Fibroblast of villous mesenchyme (primary cell): ENCODE results near the gene GBE1. TPM values are rescaled to one million over a fixed set of nuclear protein-coding genes. Genes with fewer than 3 reads are reported as not detected.

Source experiments
- DNase-seq: peaks from one replicate; pipeline ENCODE4 v3.0.0-alpha.2; 2010; ENCODE audit warnings: low read depth
- H3K4me3 ChIP-seq: 2 replicates; pipeline ENCODE4 v1.5.1; 2011; ENCODE audit warnings: low read depth, mild to moderate bottlenecking, low read length
- CTCF ChIP-seq: IDR thresholded peaks from 2 replicates; pipeline ENCODE4 v1.5.1; 2012; ENCODE audit warnings: low read depth, mild to moderate bottlenecking, low read length; ENCODE audit not compliant: insufficient read depth
- total RNA-seq: library from RNA; depleted of rRNA; stranded (reverse); fragments of >200 nt; gene quantifications from 2 replicates; pipeline ENCODE4 v1.2.3, GENCODE V29; 2012

GBE1 gene
- total RNA-seq, 1 donor, result 231 TPM

- no peak overlapping the region for H3K4me3 ChIP-seq
- DNase-seq, result peak; percentile 50
- TF ChIP-seq CTCF, result peak; percentile 81
These were observed 94.8 kb downstream of the GBE1 start for GRCh38 chr3:81666502-81667121.

DNA sequence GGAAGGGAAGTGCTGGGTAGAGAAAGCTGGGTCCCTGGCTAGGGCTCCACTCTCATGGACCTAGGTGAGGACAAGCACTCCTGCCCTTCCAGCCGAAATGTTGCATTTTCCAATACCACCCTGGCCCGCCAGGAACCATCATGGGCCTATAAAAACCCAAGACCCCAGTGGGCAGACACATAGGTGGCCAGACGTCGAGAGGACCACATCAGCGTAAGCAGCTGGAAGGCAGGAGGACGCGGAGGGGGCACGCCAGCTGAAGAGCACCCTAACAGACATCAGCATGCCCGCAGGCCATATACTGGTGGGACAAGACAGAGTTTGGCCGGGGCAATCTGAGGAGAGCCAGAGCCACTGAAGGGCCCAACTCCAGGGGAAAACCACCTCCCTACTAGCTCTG is 98.3 kb downstream of the GBE1 start:
- no peak for TF ChIP-seq CTCF
- DNase-seq, result no peak

DNA sequence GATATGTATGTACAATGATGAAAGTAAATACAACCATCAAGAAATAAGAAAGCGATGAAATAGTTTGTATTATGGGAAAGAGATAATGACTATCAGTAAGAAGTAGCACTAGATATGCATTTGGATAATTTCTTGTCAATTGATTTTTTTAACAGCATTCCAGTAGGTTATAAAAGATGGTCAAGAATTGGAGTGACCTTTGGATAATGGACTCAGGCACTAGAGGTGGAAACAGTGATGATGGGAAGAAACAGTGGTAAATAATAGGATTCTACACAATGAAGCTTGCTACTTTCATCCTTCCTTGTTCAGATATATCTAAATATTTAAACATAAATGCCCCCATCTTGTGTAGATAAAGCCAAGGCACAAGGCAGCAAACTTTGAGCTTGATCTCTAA is 101.4 kb downstream of the GBE1 start:
- H3K4me3 ChIP-seq, result no peak overlapping the region
- no peak for TF ChIP-seq CTCF
- no peak for DNase-seq

More for the DNA sequence above, 98.3 kb downstream of the GBE1 start:
- no peak overlapping the region for H3K4me3 ChIP-seq

DNA sequence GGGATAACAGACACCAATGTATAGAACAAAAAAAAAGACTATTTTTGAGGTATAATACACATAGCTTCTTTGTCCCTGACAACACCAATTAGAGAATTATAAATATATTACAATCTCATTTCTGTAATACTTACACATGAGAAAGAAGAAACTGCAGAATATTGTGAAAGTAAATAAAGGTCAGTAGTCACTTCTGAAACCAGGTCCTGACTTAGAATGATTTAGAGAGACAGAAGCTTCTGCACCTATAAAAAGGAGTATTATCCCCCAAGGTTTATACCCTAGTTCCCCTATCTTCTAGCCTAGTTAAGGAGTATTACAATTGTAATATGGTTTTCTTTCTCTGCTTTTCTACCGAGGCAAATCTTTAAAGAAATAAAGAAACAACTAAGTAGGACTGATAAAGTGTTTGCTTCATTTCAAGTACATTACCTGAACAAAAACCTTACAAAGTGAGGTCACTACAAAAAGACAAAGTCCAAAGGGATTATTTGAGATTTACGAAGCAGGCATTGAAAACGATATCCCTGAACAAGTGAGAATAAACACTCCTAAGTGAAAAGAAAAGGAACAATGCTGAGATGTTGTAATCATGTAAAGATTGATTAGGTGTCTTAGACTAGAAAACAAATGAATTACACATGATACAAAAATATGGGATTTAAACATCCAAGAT is 103.0 kb downstream of the GBE1 start:
- no peak overlapping the region for H3K4me3 ChIP-seq
- no peak for DNase-seq
- TF ChIP-seq CTCF, result no peak

GRCh38 chr3:81651139-81651538 is 110.3 kb downstream of the GBE1 start:
- no peak overlapping the region for H3K4me3 ChIP-seq
- no peak for TF ChIP-seq CTCF
- DNase-seq, result no peak

- no peak for DNase-seq
- H3K4me3 ChIP-seq, result no peak overlapping the region
- no peak for TF ChIP-seq CTCF
These were observed 111.3 kb downstream of the GBE1 start for GRCh38 chr3:81650187-81650586.

GRCh38 chr3:81645248-81645647 is 116.2 kb downstream of the GBE1 start:
- H3K4me3 ChIP-seq, result no peak overlapping the region
- no peak for DNase-seq
- no peak for TF ChIP-seq CTCF
